Liver (tissue), 9 donors: ENCODE measurements around the gene PRR36. TPM values are rescaled to one million over a fixed set of nuclear protein-coding genes. Genes with fewer than 3 reads are reported as not detected.

ENCODE experiments used
- DNase-seq: peaks from one replicate; pipeline ENCODE4 v3.0.0-alpha.2; 2017; ENCODE audit warnings: low spot score
- H3K27ac ChIP-seq, 2 donors: one replicate each; pipeline ENCODE4 v1.7.0; 2013; ENCODE audit warnings: inconsistent platforms in 2 of 2, low read length in 2 of 2, control low read depth in 1 of 2, low read depth in 1 of 2, mild to moderate bottlenecking in 1 of 2
- H3K27me3 ChIP-seq, 4 donors: one replicate each; pipeline versions ENCODE4 v1.6.1 to v1.7.0; 2013; ENCODE audit warnings: low read length in 3 of 4, inconsistent platforms in 1 of 4, mild to moderate bottlenecking in 1 of 4, moderate library complexity in 1 of 4; ENCODE audit not compliant: control insufficient read depth in 4 of 4, insufficient read depth in 4 of 4
- H3K36me3 ChIP-seq, 4 donors: one replicate each; pipeline versions ENCODE4 v1.6.1 to v1.7.0; 2013; ENCODE audit warnings: low read length in 3 of 4, mild to moderate bottlenecking in 3 of 4, low read depth in 1 of 4, moderate library complexity in 1 of 4; ENCODE audit not compliant: control insufficient read depth in 4 of 4, insufficient read depth in 3 of 4
- H3K4me1 ChIP-seq, 4 donors: one replicate each; pipeline versions ENCODE4 v1.6.1 to v1.7.0; 2013; ENCODE audit warnings: low read length in 3 of 4, mild to moderate bottlenecking in 3 of 4, moderate library complexity in 1 of 4; ENCODE audit not compliant: control insufficient read depth in 4 of 4, insufficient read depth in 4 of 4
- H3K4me3 ChIP-seq, 3 donors: one replicate each; pipeline versions ENCODE4 v1.6.1 to v1.7.0; 2013; ENCODE audit warnings: low read length in 3 of 3, control low read depth in 1 of 3, low read depth in 1 of 3, mild to moderate bottlenecking in 1 of 3
- H3K9ac ChIP-seq, 2 donors: one replicate each; pipeline ENCODE4 v1.7.0; 2013; ENCODE audit warnings: low read length in 2 of 2, mild to moderate bottlenecking in 2 of 2, moderate library complexity in 2 of 2, control low read depth in 1 of 2, low read depth in 1 of 2
- H3K9me3 ChIP-seq, 4 donors: one replicate each; pipeline versions ENCODE4 v1.6.1 to v1.7.0; 2013; ENCODE audit warnings: low read length in 3 of 4; ENCODE audit not compliant: control insufficient read depth in 4 of 4
- ATF3 ChIP-seq: IDR thresholded peaks from 2 replicates; pipeline ENCODE4 v1.6.1; 2016; ENCODE audit warnings: antibody characterized with exemption
- CTCF ChIP-seq: fragments of 150-350 bp; IDR thresholded peaks from 2 replicates; pipeline ENCODE4 v1.5.1; 2017; ENCODE audit warnings: improper control_type of control experiment, low read depth, low read length; ENCODE audit not compliant: missing input control
- EGR1 ChIP-seq, 2 donors: IDR thresholded peaks; 2 replicates each; pipeline ENCODE4 v1.6.1; 2016 to 2018; ENCODE audit warnings: antibody characterized with exemption in 2 of 2, low read depth in 2 of 2
- FOXA1 ChIP-seq: IDR thresholded peaks from 2 replicates; pipeline ENCODE4 v1.6.1; 2016; ENCODE audit warnings: antibody characterized with exemption
- FOXA2 ChIP-seq: IDR thresholded peaks from 2 replicates; pipeline ENCODE4 v1.6.1; 2016; ENCODE audit warnings: antibody characterized with exemption
- GABPA ChIP-seq, 2 donors: IDR thresholded peaks in 1 of 2; conservative IDR thresholded peaks in 1 of 2; 2 replicates each; pipeline ENCODE4 v1.6.1; 2016; ENCODE audit warnings: antibody characterized with exemption in 2 of 2, mild to moderate bottlenecking in 1 of 2, moderate library complexity in 1 of 2
- HNF4A ChIP-seq, 2 donors: conservative IDR thresholded peaks; 2 replicates each; pipeline ENCODE4 v1.6.1; 2016; ENCODE audit warnings: antibody characterized with exemption in 2 of 2, mild to moderate bottlenecking in 2 of 2
- HNF4G ChIP-seq: IDR thresholded peaks from 2 replicates; pipeline ENCODE4 v1.6.1; 2016; ENCODE audit warnings: antibody characterized with exemption
- JUND ChIP-seq, 2 donors: IDR thresholded peaks; 2 replicates each; pipeline ENCODE4 v1.6.1; 2016; ENCODE audit warnings: antibody characterized with exemption in 2 of 2
- MAX ChIP-seq: IDR thresholded peaks from 2 replicates; pipeline ENCODE4 v1.6.1; 2016; ENCODE audit warnings: antibody characterized with exemption
- NR2F2 ChIP-seq: IDR thresholded peaks from 2 replicates; pipeline ENCODE4 v1.6.1; 2016; ENCODE audit warnings: antibody characterized with exemption
- RAD21 ChIP-seq, 2 donors: IDR thresholded peaks; 2 replicates each; pipeline ENCODE4 v1.6.1; 2016; ENCODE audit warnings: antibody characterized with exemption in 2 of 2, mild to moderate bottlenecking in 2 of 2
- REST ChIP-seq: IDR thresholded peaks from 2 replicates; pipeline ENCODE4 v1.6.1; 2016; ENCODE audit warnings: antibody characterized with exemption, mild to moderate bottlenecking
- RXRA ChIP-seq, 2 donors: IDR thresholded peaks; 2 replicates each; pipeline ENCODE4 v1.6.1; 2017 to 2018; ENCODE audit warnings: antibody characterized with exemption in 2 of 2, mild to moderate bottlenecking in 1 of 2
- SP1 ChIP-seq: IDR thresholded peaks from 2 replicates; pipeline ENCODE4 v1.6.1; 2018; ENCODE audit warnings: antibody characterized with exemption, mild to moderate bottlenecking
- TAF1 ChIP-seq: conservative IDR thresholded peaks from 2 replicates; pipeline ENCODE4 v1.6.1; 2016; ENCODE audit warnings: antibody characterized with exemption, mild to moderate bottlenecking
- YY1 ChIP-seq: IDR thresholded peaks from 2 replicates; pipeline ENCODE4 v1.6.1; 2016; ENCODE audit warnings: antibody characterized with exemption, mild to moderate bottlenecking
- ZBTB33 ChIP-seq: IDR thresholded peaks from 2 replicates; pipeline ENCODE4 v1.6.1; 2016; ENCODE audit warnings: antibody characterized with exemption
- WGBS: extraction: QIAGEN DNeasy Blood & Tissue Kit; methylation state at CpG from one replicate; pipeline ENCODE4 v1.1.7; 2013; 5-methylcytosine and 5-hydroxymethylcytosine counted together
- polyA plus RNA-seq, 2 donors: library from polyadenylated mRNA; stranded (reverse) in 1 of 2; unstranded in 1 of 2; fragments of 200-250 nt in 1 of 2; fragments of >200 nt in 1 of 2; fragmentation: Nextera tagmentation in 1 of 2; extraction: Ambion mirVana in 1 of 2; gene quantifications; one replicate each; pipeline versions ENCODE4 v1.2.1 to v1.2.3, GENCODE V29; 2013 to 2015
- total RNA-seq, 2 donors: library from RNA; depleted of rRNA; stranded (reverse); fragments of >200 nt; gene quantifications; one replicate each; pipeline ENCODE4 v1.2.3, GENCODE V29; 2014
- donor health status: healthy.
- donor health status: healthy.
- donor health status: healthy.
- donor health status: healthy.
- donor health status: healthy.

PRR36 gene
- total and polyA plus RNA-seq, 4 donors = 0.02 to 0.03 TPM; not detected in 2

- TF ChIP-seq TAF1 (no peak), HNF4A (conservative IDR thresholded peaks at IDR 0.05) (no peak), GABPA (IDR thresholded peaks at IDR 0.05 in 1 of 2, conservative IDR thresholded peaks at IDR 0.05 in 1 of 2) (no peak), SP1 (no peak), YY1 (no peak), RXRA (IDR thresholded peaks at IDR 0.05) (no peak), NR2F2 (no peak), JUND (IDR thresholded peaks at IDR 0.05) (no peak), MAX (no peak), RAD21 (IDR thresholded peaks at IDR 0.05) (no peak), HNF4G (no peak), ATF3 (no peak), CTCF (no peak)
These were observed 53.6 kb downstream of the PRR36 start for GRCh38 chr19:7820588-7820987.

GRCh38 chr19:7819337-7819736 lies 54.9 kb downstream of the PRR36 start:
- no peak overlapping the region for H3K4me3 ChIP-seq
- H3K4me1 ChIP-seq = no peaks in the 10 kb centered on the region
- 78% methylated on average over 2 of the region's 2 CpGs for WGBS
- DNase-seq = no peak
- TF ChIP-seq RXRA (IDR thresholded peaks at IDR 0.05) (no peak), JUND (IDR thresholded peaks at IDR 0.05) (no peak), FOXA2 (no peak), EGR1 (IDR thresholded peaks at IDR 0.05; ENCODE audit: low read depth in 2 of 2) (no peak), HNF4G (no peak), REST (no peak), ZBTB33 (no peak), GABPA (IDR thresholded peaks at IDR 0.05 in 1 of 2, conservative IDR thresholded peaks at IDR 0.05 in 1 of 2) (no peak), TAF1 (no peak), SP1 (no peak), FOXA1 (no peak), ATF3 (no peak)
- H3K9ac ChIP-seq = no peak overlapping the region
- H3K36me3 ChIP-seq = no peaks in the 10 kb centered on the region
- peaks cover 2 to 8% (median 4%) of the 10 kb centered on the region in 4 donors for H3K9me3 ChIP-seq
- H3K27ac ChIP-seq = no peak overlapping the region
- H3K27me3 ChIP-seq = no peaks in the 10 kb centered on the region

More at GRCh38 chr19:7820588-7820987, 53.6 kb downstream of the PRR36 start:
- H3K9me3 ChIP-seq = peaks cover 2 to 8% (median 4%) of the 10 kb centered on the region in 4 donors
- H3K4me1 ChIP-seq = no peaks in the 10 kb centered on the region
- H3K36me3 ChIP-seq = no peaks in the 10 kb centered on the region
- DNase-seq = no peak
- no peak overlapping the region for H3K9ac ChIP-seq
- no peak overlapping the region for H3K27ac ChIP-seq
- no peaks in the 10 kb centered on the region for H3K27me3 ChIP-seq
- H3K4me3 ChIP-seq = no peak overlapping the region
- whole genome bisulfite sequencing = 64% methylated on average over 3 of the region's 3 CpGs
